IgD-negative memory B cell (primary cell): ENCODE results near the gene SEC24B. TPM values are rescaled to one million over a fixed set of nuclear protein-coding genes. Genes with fewer than 3 reads are reported as not detected.
"Not testable (repeated sequence)": the region's sequence is repeated elsewhere in the genome, so short reads cannot be mapped to it uniquely, and the experiment has no call there.

Experiments
- H3K27ac Mint-ChIP-seq, 3 donors: one replicate each; pipeline ENCODE4 v1.8.0; 2020 to 2022; ENCODE audit warnings: mild to moderate bottlenecking in 3 of 3, mixed read lengths in 3 of 3, moderate library complexity in 1 of 3
- H3K27me3 Mint-ChIP-seq: one replicate; pipeline ENCODE4 v1.8.0; 2021; ENCODE audit warnings: mixed read lengths
- H3K36me3 Mint-ChIP-seq: one replicate; pipeline ENCODE4 v1.8.0; 2020; ENCODE audit warnings: mild to moderate bottlenecking, mixed read lengths
- H3K4me1 Mint-ChIP-seq, 3 donors: one replicate each; pipeline ENCODE4 v1.8.0; 2020 to 2022; ENCODE audit warnings: mixed read lengths in 3 of 3, mild to moderate bottlenecking in 1 of 3
- H3K4me3 Mint-ChIP-seq, 4 donors: one replicate each; pipeline ENCODE4 v1.8.0; 2020 to 2022; ENCODE audit warnings: mild to moderate bottlenecking in 4 of 4, mixed read lengths in 4 of 4, moderate library complexity in 3 of 4
- H3K9me3 Mint-ChIP-seq, 3 donors: one replicate each; pipeline ENCODE4 v1.8.0; 2020 to 2021; ENCODE audit warnings: mixed read lengths in 3 of 3, mild to moderate bottlenecking in 1 of 3
- polyA plus RNA-seq: library from polyadenylated mRNA; unstranded; fragments of 300-500 nt; fragmentation: Illumina TruSeq; gene quantifications from one replicate; pipeline ENCODE4 v1.2.3, GENCODE V29; 2021

SEC24B gene
- polyA plus RNA-seq, 1 donor from 2014 or later, result 16.4 TPM

DNA sequence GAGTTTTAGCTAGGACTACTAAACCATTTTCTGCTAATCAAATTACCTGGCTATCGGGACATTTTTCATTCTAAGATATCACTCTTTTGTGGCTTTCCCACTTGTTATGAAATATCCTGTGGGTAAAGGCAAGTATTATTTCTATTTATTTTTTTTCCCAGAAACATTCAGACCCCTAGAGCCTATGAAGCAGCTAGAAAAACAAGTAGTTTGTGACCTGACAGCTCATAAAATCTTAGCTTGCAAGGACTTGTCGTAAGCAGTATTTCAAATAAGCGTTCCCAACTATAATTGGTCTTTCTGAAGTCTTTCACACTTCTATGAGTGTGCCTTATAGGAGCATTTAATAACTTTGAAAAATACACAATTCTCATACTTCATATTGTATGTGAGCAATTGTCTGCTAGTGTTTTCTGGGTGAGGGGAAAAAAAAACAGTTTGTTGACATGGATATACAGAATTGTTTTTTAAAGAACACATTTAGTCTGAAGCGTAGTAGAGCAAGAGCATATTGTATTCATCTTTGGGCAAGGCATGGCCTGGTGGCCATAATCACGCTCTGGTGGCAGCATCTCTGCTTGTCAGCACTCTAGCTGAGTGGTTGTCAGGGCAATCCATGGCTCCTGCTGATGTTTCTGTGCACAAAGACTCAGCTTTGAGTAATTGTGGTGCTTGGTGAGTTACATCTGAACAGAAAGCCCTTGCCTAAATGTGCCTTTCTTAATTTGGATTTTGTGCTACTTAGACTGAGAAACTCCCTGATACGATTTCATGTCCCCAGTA, 129.0 kb downstream of the SEC24B start:
- H3K4me1 Mint-ChIP-seq, result peaks cover 34 to 44% (median 42%) of the 10 kb centered on the region in 3 donors
- H3K4me3 Mint-ChIP-seq, result peak overlapping the region in 3 of 4 donors; percentile 2 to 44 (median 28)
- peak overlapping the region; percentile 32 to 78 (median 36) for H3K27ac Mint-ChIP-seq
- no peaks in the 10 kb centered on the region for H3K9me3 Mint-ChIP-seq
- H3K27me3 Mint-ChIP-seq, result no peaks in the 10 kb centered on the region
- peaks cover 3% of the 10 kb centered on the region for H3K36me3 Mint-ChIP-seq

DNA sequence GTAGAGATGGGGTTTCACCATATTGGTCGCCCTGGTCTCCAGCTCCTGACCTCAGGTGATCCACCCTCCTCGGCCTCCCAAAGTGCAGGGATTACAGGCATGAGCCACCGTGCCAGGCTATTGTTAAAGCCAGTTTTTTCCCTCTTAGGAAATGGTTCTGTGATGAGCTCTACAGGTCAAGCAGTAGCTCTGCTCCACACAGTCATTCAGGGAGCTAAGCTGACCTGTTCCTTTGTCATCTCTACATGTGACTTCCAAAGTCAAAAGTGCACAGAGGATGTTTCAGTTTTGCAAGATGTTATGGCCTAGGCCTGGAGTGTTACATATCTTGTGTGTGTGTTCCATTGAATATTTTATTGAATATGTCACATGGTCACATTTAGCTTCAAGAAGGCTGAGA, 137.9 kb downstream of the SEC24B start:
- peaks cover 0 to 6% (median 0%) of the 10 kb centered on the region in 3 donors for H3K9me3 Mint-ChIP-seq
- no peak overlapping the region for H3K27ac Mint-ChIP-seq
- peaks cover 37 to 46% (median 46%) of the 10 kb centered on the region in 3 donors for H3K4me1 Mint-ChIP-seq
- H3K36me3 Mint-ChIP-seq, result peaks cover 12% of the 10 kb centered on the region
- H3K4me3 Mint-ChIP-seq, result peak overlapping the region in 1 of 4 donors; percentile 31
- H3K27me3 Mint-ChIP-seq, result no peaks in the 10 kb centered on the region

DNA sequence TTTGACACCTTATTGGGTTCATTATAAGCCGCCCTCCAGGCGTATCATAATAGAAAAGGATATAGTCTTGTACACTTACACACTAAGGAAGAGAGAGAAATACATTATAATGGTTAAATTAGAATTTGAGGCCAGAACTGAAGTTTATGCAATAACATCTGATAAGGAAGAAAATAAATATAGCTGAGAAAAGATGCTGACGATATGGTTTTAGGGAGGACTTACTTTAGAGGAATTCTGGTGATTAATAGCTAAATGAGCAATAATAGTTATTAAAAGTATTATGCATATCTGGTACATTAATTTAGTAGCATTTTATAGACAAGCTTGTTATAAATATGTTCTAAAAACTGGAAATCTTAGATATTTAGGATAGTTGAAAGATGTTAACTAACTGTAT, 138.5 kb downstream of the SEC24B start:
- peaks cover 35 to 42% (median 40%) of the 10 kb centered on the region in 3 donors for H3K4me1 Mint-ChIP-seq
- H3K27me3 Mint-ChIP-seq, result no peaks in the 10 kb centered on the region
- peaks cover 12% of the 10 kb centered on the region for H3K36me3 Mint-ChIP-seq
- peaks cover 0 to 7% (median 0%) of the 10 kb centered on the region in 3 donors for H3K9me3 Mint-ChIP-seq
- H3K4me3 Mint-ChIP-seq, result no peak overlapping the region
- no peak overlapping the region for H3K27ac Mint-ChIP-seq

DNA sequence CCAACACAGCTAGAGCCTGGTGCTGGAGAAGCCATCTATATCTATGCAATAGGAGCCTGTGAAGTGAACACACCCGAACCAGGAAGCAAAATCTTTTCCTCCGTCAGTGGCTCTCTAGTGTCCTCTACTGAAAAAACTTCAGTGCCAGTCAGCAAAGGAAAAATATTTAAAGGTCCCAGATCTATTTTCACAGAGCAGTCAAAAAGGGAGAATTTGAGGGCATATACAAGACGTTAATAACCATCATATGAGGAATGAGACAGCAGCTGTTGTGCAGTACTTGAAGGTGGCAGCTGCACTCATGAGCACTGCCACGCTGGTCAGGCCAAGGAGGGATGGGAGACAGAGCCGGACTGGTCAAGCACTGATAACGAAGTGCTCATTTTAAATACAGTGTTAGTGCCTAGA, 140.8 kb downstream of the SEC24B start:
- peak overlapping the region in 1 of 4 donors; percentile 33 for H3K4me3 Mint-ChIP-seq
- peaks cover 0 to 7% (median 0%) of the 10 kb centered on the region in 3 donors for H3K9me3 Mint-ChIP-seq
- no peaks in the 10 kb centered on the region for H3K27me3 Mint-ChIP-seq
- H3K4me1 Mint-ChIP-seq, result peaks cover 34 to 37% (median 35%) of the 10 kb centered on the region in 3 donors
- peaks cover 14% of the 10 kb centered on the region for H3K36me3 Mint-ChIP-seq
- H3K27ac Mint-ChIP-seq, result peak overlapping the region in 1 of 3 donors; percentile 7

DNA sequence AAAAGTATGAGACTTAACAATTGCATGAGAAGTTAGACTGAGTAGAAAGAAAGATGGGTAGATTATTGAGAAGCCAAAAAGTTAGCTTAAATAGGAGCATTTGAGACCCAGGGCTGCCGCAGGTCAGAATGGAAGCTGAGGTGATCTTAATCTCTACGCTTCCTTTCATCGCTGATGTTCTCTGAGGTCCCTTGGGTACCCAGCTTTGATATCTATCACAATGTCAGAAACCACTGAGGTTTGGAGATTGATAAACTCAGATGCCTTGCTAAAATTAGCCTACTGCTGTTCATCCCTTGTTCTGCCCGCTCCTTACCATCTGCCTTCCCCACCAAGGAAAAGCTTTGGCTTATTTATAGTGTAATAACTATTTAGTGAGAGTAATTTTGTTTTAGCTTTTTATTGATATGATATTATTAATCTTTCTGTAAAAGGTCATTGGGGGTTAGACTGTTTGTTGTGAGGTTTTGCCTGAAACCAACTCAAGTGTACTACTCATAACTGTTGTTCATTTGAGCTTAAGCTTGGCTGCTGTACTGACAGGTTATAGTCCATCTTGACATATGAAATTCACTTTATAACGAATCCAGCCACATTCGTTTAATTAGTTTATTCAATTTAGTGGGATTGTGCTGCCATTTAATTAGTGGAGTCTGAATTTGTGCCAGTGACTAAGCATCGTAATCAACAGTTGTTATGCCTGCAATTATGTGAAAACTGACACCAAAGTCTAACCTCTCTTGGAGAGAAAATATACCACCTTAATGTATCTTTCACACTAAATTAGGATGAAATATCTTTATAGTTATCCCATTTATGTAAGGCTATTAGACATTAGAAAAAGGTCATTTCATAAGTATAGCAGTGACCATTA, 141.6 kb downstream of the SEC24B start:
- Mint-ChIP-seq H3K4me3 (peak overlapping the region in 1 of 4 donors; percentile 33), H3K4me1 (peaks cover 30 to 33% (median 31%) of the 10 kb centered on the region in 3 donors)

DNA sequence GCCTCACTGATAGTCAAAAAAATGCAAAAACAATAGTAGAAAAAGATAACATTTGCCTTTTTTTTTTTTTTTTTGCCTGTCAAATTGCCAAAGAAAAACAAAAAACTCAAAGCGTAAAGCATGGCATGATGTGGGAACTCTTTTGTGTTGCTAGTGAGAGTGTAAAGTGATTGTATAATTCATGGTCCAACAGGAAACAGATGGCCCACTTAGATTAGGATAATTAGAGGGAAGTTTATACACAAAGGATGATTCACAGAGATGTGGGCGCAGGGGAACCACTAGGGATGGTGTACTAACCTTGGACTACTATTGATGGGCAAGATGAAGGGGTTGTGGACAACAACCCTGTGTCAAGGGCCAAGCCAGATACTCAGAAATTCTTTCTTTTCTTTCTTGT, 142.8 kb downstream of the SEC24B start:
- Mint-ChIP-seq H3K4me1 (peaks cover 26 to 28% (median 27%) of the 10 kb centered on the region in 3 donors), H3K9me3 (peaks cover 0 to 3% (median 0%) of the 10 kb centered on the region in 3 donors), H3K27ac (no peak overlapping the region), H3K27me3 (no peaks in the 10 kb centered on the region), H3K4me3 (no peak overlapping the region), H3K36me3 (peaks cover 13% of the 10 kb centered on the region)

More for the DNA sequence above, 141.6 kb downstream of the SEC24B start:
- Mint-ChIP-seq H3K9me3 (peaks cover 0 to 7% (median 0%) of the 10 kb centered on the region in 3 donors), H3K27me3 (no peaks in the 10 kb centered on the region), H3K36me3 (peaks cover 14% of the 10 kb centered on the region), H3K27ac (peak overlapping the region in 1 of 3 donors; percentile 7)

DNA sequence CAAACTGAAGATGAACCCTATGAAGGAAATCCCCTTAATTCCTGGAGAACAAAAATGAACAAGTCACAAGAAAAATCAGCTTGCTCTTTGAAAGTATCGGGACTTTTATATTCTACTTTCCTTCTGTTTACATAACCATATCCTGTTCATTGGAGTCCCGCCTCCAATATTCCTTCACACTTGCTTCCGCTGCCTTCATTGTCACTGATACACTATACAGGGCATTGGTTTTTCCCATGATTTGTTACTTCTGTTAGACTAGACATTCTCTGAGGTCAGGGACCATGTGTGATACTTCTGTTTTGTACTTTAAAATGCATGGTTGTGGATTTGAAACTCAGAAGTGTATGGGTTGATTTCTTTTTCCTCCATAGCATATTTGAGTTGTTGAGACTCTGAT, 145.2 kb downstream of the SEC24B start:
- Mint-ChIP-seq H3K27me3 (no peaks in the 10 kb centered on the region), H3K36me3 (peaks cover 8% of the 10 kb centered on the region), H3K4me3 (no peak overlapping the region), H3K27ac (no peak overlapping the region), H3K4me1 (peaks cover 27 to 32% (median 32%) of the 10 kb centered on the region in 3 donors), H3K9me3 (peaks cover 0 to 3% (median 3%) of the 10 kb centered on the region in 3 donors)

DNA sequence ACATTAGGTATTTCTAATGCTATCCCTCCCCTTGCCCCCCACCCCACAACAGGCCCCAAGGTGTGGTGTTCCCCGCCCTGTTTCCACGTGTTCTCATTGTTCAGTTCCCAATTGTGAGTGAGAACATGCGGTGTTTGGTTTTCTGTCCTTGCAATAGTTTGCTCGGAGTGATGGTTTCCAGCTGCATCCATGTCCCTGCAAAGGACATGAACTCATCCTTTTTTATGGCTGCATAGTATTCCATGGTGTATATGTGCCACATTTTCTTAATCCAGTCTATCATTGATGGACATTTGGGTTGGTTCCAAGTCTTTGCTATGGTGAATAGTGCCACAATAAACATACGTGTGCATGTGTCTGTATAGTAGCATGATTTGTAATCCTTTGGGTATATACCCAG, 146.4 kb downstream of the SEC24B start:
- H3K4me3 Mint-ChIP-seq, H3K27ac Mint-ChIP-seq: not testable (repeated sequence)
- peaks cover 29 to 34% (median 30%) of the 10 kb centered on the region in 3 donors for H3K4me1 Mint-ChIP-seq

DNA sequence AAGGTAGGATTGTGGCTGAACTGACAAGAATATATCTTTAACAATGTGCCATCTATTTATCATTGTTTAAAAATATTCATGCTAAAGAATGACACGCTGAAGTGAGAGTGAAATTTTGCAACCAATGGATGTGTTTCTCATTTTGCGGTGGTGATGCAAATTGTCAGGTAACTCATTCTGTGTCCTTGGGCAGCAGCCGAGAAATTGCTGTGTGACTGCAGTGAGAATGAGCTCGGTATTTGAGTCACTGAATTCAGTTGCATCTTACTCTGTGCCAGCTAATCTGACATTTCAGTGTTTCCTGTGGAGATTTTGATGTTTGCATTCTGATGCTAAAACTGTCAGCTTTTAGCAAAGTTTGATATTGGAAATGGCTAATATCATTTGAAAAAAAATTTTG, 154.6 kb downstream of the SEC24B start:
- Mint-ChIP-seq H3K27me3 (no peaks in the 10 kb centered on the region), H3K4me1 (peaks cover 35 to 47% (median 44%) of the 10 kb centered on the region in 3 donors), H3K36me3 (peaks cover 14% of the 10 kb centered on the region), H3K4me3 (no peak overlapping the region), H3K9me3 (no peaks in the 10 kb centered on the region), H3K27ac (no peak overlapping the region)

More for the DNA sequence above, 146.4 kb downstream of the SEC24B start:
- not testable (repeated sequence) for H3K27me3 Mint-ChIP-seq, H3K9me3 Mint-ChIP-seq, H3K36me3 Mint-ChIP-seq

DNA sequence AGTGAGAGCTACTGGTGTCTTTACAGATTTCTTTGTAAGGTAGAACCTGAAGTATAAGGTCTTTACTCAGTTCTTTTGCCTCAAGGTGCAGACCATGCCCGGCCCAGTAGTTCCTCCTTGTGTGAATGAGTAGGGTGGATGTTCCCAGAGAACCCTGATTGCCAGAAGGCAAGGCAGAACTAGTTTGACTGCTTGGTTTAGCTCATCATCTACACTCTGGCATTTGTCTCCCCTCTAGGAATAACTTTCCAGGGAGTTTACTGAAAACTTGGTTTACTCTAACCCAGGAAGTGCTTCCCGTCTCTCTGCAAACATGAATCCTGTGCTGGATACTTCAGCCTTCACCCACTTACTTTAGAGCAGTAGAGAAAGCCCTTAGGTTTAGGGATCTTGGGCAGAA, 155.5 kb downstream of the SEC24B start:
- Mint-ChIP-seq H3K27ac (no peak overlapping the region), H3K27me3 (no peaks in the 10 kb centered on the region)

DNA sequence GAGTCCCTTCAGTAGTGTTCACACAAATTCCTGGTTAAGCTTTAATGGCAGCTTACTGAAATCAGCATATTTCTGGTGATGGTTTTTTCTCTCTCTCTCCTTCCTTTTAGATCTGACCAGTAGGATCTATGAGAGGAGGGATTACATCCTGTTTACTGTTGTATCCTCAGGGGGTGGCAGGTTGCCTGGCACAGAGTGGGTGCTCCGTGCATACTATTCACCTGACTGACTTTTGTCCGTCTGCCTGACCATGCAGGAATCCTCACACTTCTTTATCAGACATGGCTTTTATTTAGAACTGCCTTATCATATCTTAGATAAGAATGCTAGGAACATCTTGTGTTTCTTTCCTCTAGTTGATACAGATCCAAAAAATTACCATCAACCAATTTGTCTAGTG, 156.0 kb downstream of the SEC24B start:
- no peak overlapping the region for H3K27ac Mint-ChIP-seq
- H3K27me3 Mint-ChIP-seq, result no peaks in the 10 kb centered on the region
- H3K4me1 Mint-ChIP-seq, result peaks cover 24 to 36% (median 29%) of the 10 kb centered on the region in 3 donors
- no peak overlapping the region for H3K4me3 Mint-ChIP-seq
- H3K9me3 Mint-ChIP-seq, result no peaks in the 10 kb centered on the region
- H3K36me3 Mint-ChIP-seq, result peaks cover 14% of the 10 kb centered on the region

More for the DNA sequence above, 155.5 kb downstream of the SEC24B start:
- Mint-ChIP-seq H3K4me3 (no peak overlapping the region), H3K9me3 (no peaks in the 10 kb centered on the region), H3K4me1 (peaks cover 29 to 41% (median 34%) of the 10 kb centered on the region in 3 donors), H3K36me3 (peaks cover 14% of the 10 kb centered on the region)

Other genes with a start within 250 kb of the SEC24B start
- not detected for gene COL25A1, start 131.2 kb upstream of the SEC24B start, polyA plus RNA-seq
- gene MCUB, start 126.4 kb downstream of the SEC24B start, polyA plus RNA-seq, result 151 TPM